ENCODE measurements around the gene KIAA1217. TPM values are rescaled to one million over a fixed set of nuclear protein-coding genes. Genes with fewer than 3 reads are reported as not detected.

Gene KIAA1217
- total and polyA plus RNA-seq, 2 of the 4 experiments (the other 2 are of a cell fraction) = 3.4 to 4.4 TPM

GRCh38 chr10:24360282-24361127 is 151.6 kb downstream of the KIAA1217 start:
- no peak overlapping the region for H2BK120ac ChIP-seq (ENCODE audit: low read depth, low read length)
- no peak overlapping the region for H2AK9ac ChIP-seq (replicated peaks; ENCODE audit: low read depth, low read length, poor library complexity)
- H3K18ac ChIP-seq (ENCODE audit: low read depth, low read length) = no peak overlapping the region
- H3K36me3 ChIP-seq (ENCODE audit: control insufficient read depth, insufficient read depth, low read length) = no peaks in the 10 kb centered on the region
- H3K9me1 ChIP-seq (ENCODE audit: insufficient read depth, low read length) = no peaks in the 10 kb centered on the region
- TF ChIP-seq RAD21 (IDR thresholded peaks at IDR 0.05; ENCODE audit: low read length) = peak; percentile 90
- TF ChIP-seq ELK1 (IDR thresholded peaks at IDR 0.05; ENCODE audit: borderline replicate concordance, low read depth, low read length) = no peak
- TF ChIP-seq CEBPB (IDR thresholded peaks at IDR 0.05; ENCODE audit: low read depth, low read length) = no peak
- TF ChIP-seq SMC3 (IDR thresholded peaks at IDR 0.05; ENCODE audit: low read depth, low read length) = peak; percentile 86
- TF ChIP-seq CTCF (conservative IDR thresholded peaks at IDR 0.05; ENCODE audit: low read depth, low read length) = peak; percentile 79
- no peak overlapping the region for H4K8ac ChIP-seq (ENCODE audit: low read depth in 2 of 2, low read length in 2 of 2)
- H3K27me3 ChIP-seq (ENCODE audit: control insufficient read depth, insufficient read depth, low read length) = no peaks in the 10 kb centered on the region
- no peak overlapping the region for H2BK5ac ChIP-seq (ENCODE audit: low read depth, low read length, poor library complexity, severe bottlenecking)
- H2AFZ ChIP-seq (replicated peaks; ENCODE audit: low read length, poor library complexity) = no peak overlapping the region
- no TSS peak for BruUV-seq (replicated peaks)
- no peaks in the 10 kb centered on the region for H3K79me1 ChIP-seq (ENCODE audit: low read depth in 1 of 2, low read length in 2 of 2)
- H3K23ac ChIP-seq (ENCODE audit: low read depth, low read length) = no peak overlapping the region
- no peak overlapping the region for H3K4me3 ChIP-seq (ENCODE audit: insufficient read depth, low read depth, low read length)
- ATAC-seq (ENCODE audit: low read depth) (peak; percentile 88), DNase-seq (peak; percentile 73)
- H4K20me1 ChIP-seq (ENCODE audit: insufficient read depth, low read length) = no peaks in the 10 kb centered on the region
- POLR2A ChIA-PET (ENCODE audit: unreplicated experiment) = no interaction called here
- H3K4me2 ChIP-seq (ENCODE audit: low read depth, low read length) = no peak overlapping the region
- H2AK5ac ChIP-seq (ENCODE audit: low read depth, low read length) = no peak overlapping the region
- CTCF ChIA-PET = interaction anchor here (1.0 to 1.5 kb wide), 3 partner anchors 11 to 177 kb away, joined by 3 to 4 read pairs (median 4); partner anchors contain the start of gene KIAA1217
- H2BK15ac ChIP-seq (ENCODE audit: low read depth, low read length) = no peak overlapping the region
- H4K91ac ChIP-seq (ENCODE audit: insufficient read depth, low read depth, low read length) = no peak overlapping the region
- in situ Hi-C loops (cut with MboI; ENCODE audit: low sequenced_read_pairs) = loop anchor here (10.0 to 25.0 kb wide), 3 partner anchors 144 to 1198 kb away; no protein-coding TSS in a partner anchor
- H3K9ac ChIP-seq (ENCODE audit: low read depth, low read length) = no peak overlapping the region
- no peak overlapping the region for H2BK20ac ChIP-seq (ENCODE audit: low read depth, low read length)
- no peak overlapping the region for H3K56ac ChIP-seq (ENCODE audit: extremely low read depth, insufficient read depth, low read length)
- no peak overlapping the region for H3K14ac ChIP-seq (replicated peaks; ENCODE audit: low read depth, low read length)
- no peak overlapping the region for H4K5ac ChIP-seq (ENCODE audit: low read depth, low read length)
- dilution Hi-C loops (cut with HindIII; ENCODE audit: low sequenced_read_pairs, unreplicated experiment) = no loop called here
- no peaks in the 10 kb centered on the region for H3K9me3 ChIP-seq (ENCODE audit: control insufficient read depth, insufficient read depth, low read length)
- no CpG with 5 or more reads among the region's 12 CpGs for WGBS, 2 experiments (ENCODE audit: extremely low coverage in 2 of 2, insufficient read length in 1 of 2)
- H3K4me1 ChIP-seq (ENCODE audit: control insufficient read depth, insufficient read depth, low read length) = no peaks in the 10 kb centered on the region
- intact Hi-C loops (cut with micrococcal nuclease) = loop anchor here (1.0 to 5.0 kb wide), 5 partner anchors 143 to 1202 kb away; partner anchors contain the start of gene KIAA1217
- H3K4ac ChIP-seq (ENCODE audit: low read depth, low read length) = no peak overlapping the region
- no peak overlapping the region for H3K27ac ChIP-seq (ENCODE audit: insufficient read depth, low read length)
